PC-9 (cell line): ENCODE data around the gene GPLD1.

Experiments used
- CTCF ChIP-seq: fragments of 200-600 bp; sonication (generic); conservative IDR thresholded peaks from 2 replicates; pipeline ENCODE4 v1.6.1; 2017; ENCODE audit warnings: mixed run types, antibody characterized with exemption, mild to moderate bottlenecking, moderate library complexity
- EZH2 ChIP-seq: fragments of 200-600 bp; sonication (generic); IDR thresholded peaks from 2 replicates; pipeline ENCODE4 v1.8.0; 2017; ENCODE audit warnings: antibody characterized with exemption, low read depth

- TF ChIP-seq CTCF = no peak
- TF ChIP-seq EZH2 = no peak
Observed at GRCh38 chr6:24472181-24472580, 17.2 kb downstream of the GPLD1 start.
